ENCODE results near the gene MLLT10.

The MLLT10 gene

GRCh38 chr10:21517134-21518031 lies 16.6 kb upstream of the MLLT10 start:
- no peak for DNase-seq

- no peak for DNase-seq
Observed at GRCh38 chr10:21518149-21518640, 15.8 kb upstream of the MLLT10 start.

GRCh38 chr10:21518641-21519396 lies 15.2 kb upstream of the MLLT10 start:
- DNase-seq: no peak

GRCh38 chr10:21519397-21519933 lies 14.6 kb upstream of the MLLT10 start:
- DNase-seq: no peak

- no peak for DNase-seq
Observed at GRCh38 chr10:21519941-21520436, 14.0 kb upstream of the MLLT10 start.

- DNase-seq: no peak
Observed at GRCh38 chr10:21520509-21520908, 13.5 kb upstream of the MLLT10 start.

- no peak for DNase-seq
Observed at GRCh38 chr10:21520949-21521348, 13.1 kb upstream of the MLLT10 start.

- DNase-seq: no peak
Observed at GRCh38 chr10:21521751-21522533, 12.1 kb upstream of the MLLT10 start.

GRCh38 chr10:21522631-21523406 lies 11.2 kb upstream of the MLLT10 start:
- DNase-seq: no peak

- DNase-seq: no peak
Observed at GRCh38 chr10:21523557-21524008, 10.4 kb upstream of the MLLT10 start.

- DNase-seq: no peak
Observed at GRCh38 chr10:21524131-21524525, 9.9 kb upstream of the MLLT10 start.

- DNase-seq: no peak
Observed at GRCh38 chr10:21524526-21525366, 9.3 kb upstream of the MLLT10 start.

GRCh38 chr10:21525367-21526187 lies 8.5 kb upstream of the MLLT10 start, which contains the start of gene SKIDA1:
Gene SKIDA1 (minus strand): TSS chr10:21525682. CDS start chr10:21517822, 7,860 bp downstream.
- DNase-seq: peak; percentile 39 to 48

GRCh38 chr10:21526188-21526859 lies 7.7 kb upstream of the MLLT10 start:
- DNase-seq: peak; percentile 53 to 60

GRCh38 chr10:21526860-21527597 lies 7.0 kb upstream of the MLLT10 start:
- peak in 1 of 2 experiments; percentile 12 for DNase-seq

GRCh38 chr10:21527598-21528235 lies 6.3 kb upstream of the MLLT10 start:
- no peak for DNase-seq

GRCh38 chr10:21528236-21529031 lies 5.6 kb upstream of the MLLT10 start:
- DNase-seq: no peak
